ENCODE measurements around the gene RNASEH2B. TPM values are rescaled to one million over a fixed set of nuclear protein-coding genes. Genes with fewer than 3 reads are reported as not detected.
A peak's percentile ranks its signal among the peaks of the same experiment; 100 is the strongest.

RNASEH2B gene
- total RNA-seq, 1 experiment from 2014 or later = 80.7 TPM

- CTCF ChIA-PET = no interaction called here
- POLR2A ChIA-PET (ENCODE audit: low non-redundant PET) = no interaction called here
- DNase-seq (ENCODE audit: low spot score) = peak; percentile 10
Measured at GRCh38 chr13:50893211-50893852, 16.3 kb upstream of the RNASEH2B start.

DNA sequence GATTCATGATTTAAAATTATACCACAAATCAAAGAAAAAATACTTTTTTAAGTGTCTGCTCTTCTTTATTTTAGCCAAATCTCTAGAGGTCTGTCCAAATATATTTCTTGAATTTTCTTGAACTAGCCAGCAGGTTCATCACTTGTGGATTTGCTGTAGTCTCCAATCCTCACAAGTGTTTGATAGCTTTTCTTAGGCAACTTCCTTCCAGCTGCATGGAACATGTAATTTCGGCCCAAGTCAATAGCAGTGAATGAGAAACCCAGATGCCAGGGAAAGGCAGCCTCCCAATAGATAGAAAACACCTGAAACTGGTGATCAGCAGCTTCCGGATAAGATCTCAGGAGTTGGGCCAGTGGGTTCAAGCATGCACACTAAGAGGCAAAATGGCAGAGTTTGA, 15.6 kb upstream of the RNASEH2B start:
- Histone ChIP-seq H3K27ac (ENCODE audit: low read depth, low read length, poor library complexity, severe bottlenecking) (no peak overlapping the region), H3K4me1 (ENCODE audit: insufficient read depth, low read length, poor library complexity, severe bottlenecking) (no peaks in the 10 kb centered on the region), H3K9me3 (ENCODE audit: low read depth, low read length, poor library complexity, severe bottlenecking) (no peaks in the 10 kb centered on the region), H3K36me3 (ENCODE audit: insufficient read depth, low read length, poor library complexity, severe bottlenecking) (no peaks in the 10 kb centered on the region), H3K4me3 (ENCODE audit: low read depth, low read length, poor library complexity, severe bottlenecking) (no peak overlapping the region), H3K27me3 (replicated peaks; ENCODE audit: insufficient read depth, low read depth, low read length, poor library complexity) (peaks cover under 1% of the 10 kb centered on the region)
- ChIA-PET POLR2A (ENCODE audit: low non-redundant PET) (no interaction called here), CTCF (no interaction called here)
- no peak for DNase-seq (ENCODE audit: low spot score)
- no TSS peak for BruUV-seq (replicated peaks)
- intact Hi-C loops (cut with micrococcal nuclease; ENCODE audit: unreplicated experiment) = no loop called here
- no peak for TF ChIP-seq CTCF (conservative IDR thresholded peaks at IDR 0.05; ENCODE audit: low read depth, low read length)
- TF ChIP-seq EZH2 (IDR thresholded peaks at IDR 0.05; ENCODE audit: borderline replicate concordance, low read depth, low read length, poor library complexity, severe bottlenecking) = no peak

More at GRCh38 chr13:50893211-50893852, 16.3 kb upstream of the RNASEH2B start:
- H3K27ac ChIP-seq (ENCODE audit: low read depth, low read length, poor library complexity, severe bottlenecking) = no peak overlapping the region
- BruUV-seq (replicated peaks) = no TSS peak
- no peaks in the 10 kb centered on the region for H3K27me3 ChIP-seq (replicated peaks; ENCODE audit: insufficient read depth, low read depth, low read length, poor library complexity)
- H3K4me3 ChIP-seq (ENCODE audit: low read depth, low read length, poor library complexity, severe bottlenecking) = no peak overlapping the region
- H3K9me3 ChIP-seq (ENCODE audit: low read depth, low read length, poor library complexity, severe bottlenecking) = no peaks in the 10 kb centered on the region
- intact Hi-C loops (cut with micrococcal nuclease; ENCODE audit: unreplicated experiment) = no loop called here
- H3K36me3 ChIP-seq (ENCODE audit: insufficient read depth, low read length, poor library complexity, severe bottlenecking) = no peaks in the 10 kb centered on the region
- TF ChIP-seq CTCF (conservative IDR thresholded peaks at IDR 0.05; ENCODE audit: low read depth, low read length) (no peak), EZH2 (IDR thresholded peaks at IDR 0.05; ENCODE audit: borderline replicate concordance, low read depth, low read length, poor library complexity, severe bottlenecking) (no peak)
- no peaks in the 10 kb centered on the region for H3K4me1 ChIP-seq (ENCODE audit: insufficient read depth, low read length, poor library complexity, severe bottlenecking)

GRCh38 chr13:50894504-50894903, 15.1 kb upstream of the RNASEH2B start:
- Histone ChIP-seq H3K27me3 (replicated peaks; ENCODE audit: insufficient read depth, low read depth, low read length, poor library complexity) (peaks cover 5% of the 10 kb centered on the region), H3K9me3 (ENCODE audit: low read depth, low read length, poor library complexity, severe bottlenecking) (no peaks in the 10 kb centered on the region), H3K4me3 (ENCODE audit: low read depth, low read length, poor library complexity, severe bottlenecking) (no peak overlapping the region), H3K27ac (ENCODE audit: low read depth, low read length, poor library complexity, severe bottlenecking) (no peak overlapping the region), H3K36me3 (ENCODE audit: insufficient read depth, low read length, poor library complexity, severe bottlenecking) (no peaks in the 10 kb centered on the region), H3K4me1 (ENCODE audit: insufficient read depth, low read length, poor library complexity, severe bottlenecking) (no peaks in the 10 kb centered on the region)
- no TSS peak for BruUV-seq (replicated peaks)
- ChIA-PET CTCF (no interaction called here), POLR2A (ENCODE audit: low non-redundant PET) (no interaction called here)
- no peak for DNase-seq (ENCODE audit: low spot score)
- no peak for TF ChIP-seq CTCF (conservative IDR thresholded peaks at IDR 0.05; ENCODE audit: low read depth, low read length)
- no peak for TF ChIP-seq EZH2 (IDR thresholded peaks at IDR 0.05; ENCODE audit: borderline replicate concordance, low read depth, low read length, poor library complexity, severe bottlenecking)
- intact Hi-C loops (cut with micrococcal nuclease; ENCODE audit: unreplicated experiment) = no loop called here
